ENCODE data around the gene NCS1.

The NCS1 gene

GRCh38 chr9:130147910-130148309 is 24.3 kb upstream of the NCS1 start:
- no peak for DNase-seq (ENCODE audit: low read depth)

- DNase-seq (ENCODE audit: low read depth), result no peak
Measured at GRCh38 chr9:130149031-130149430, 23.2 kb upstream of the NCS1 start.

GRCh38 chr9:130149654-130150286 is 22.4 kb upstream of the NCS1 start:
- no peak for DNase-seq (ENCODE audit: low read depth)

- DNase-seq (ENCODE audit: low read depth), result no peak
Measured at GRCh38 chr9:130150779-130151382, 21.3 kb upstream of the NCS1 start.

GRCh38 chr9:130154816-130155215 is 17.4 kb upstream of the NCS1 start:
- DNase-seq (ENCODE audit: low read depth), result no peak

GRCh38 chr9:130155647-130156046 is 16.6 kb upstream of the NCS1 start:
- DNase-seq (ENCODE audit: low read depth), result no peak

GRCh38 chr9:130156672-130157071 is 15.5 kb upstream of the NCS1 start:
- DNase-seq (ENCODE audit: low read depth), result no peak

- DNase-seq (ENCODE audit: low read depth), result no peak
Measured at GRCh38 chr9:130157079-130157478, 15.1 kb upstream of the NCS1 start.

GRCh38 chr9:130158001-130158400 is 14.2 kb upstream of the NCS1 start:
- DNase-seq (ENCODE audit: low read depth), result no peak

GRCh38 chr9:130159057-130159456 is 13.1 kb upstream of the NCS1 start:
- no peak for DNase-seq (ENCODE audit: low read depth)

GRCh38 chr9:130159915-130160670 is 12.1 kb upstream of the NCS1 start:
- DNase-seq (ENCODE audit: low read depth), result no peak

- no peak for DNase-seq (ENCODE audit: low read depth)
Measured at GRCh38 chr9:130160862-130161470, 11.2 kb upstream of the NCS1 start.

- DNase-seq (ENCODE audit: low read depth), result no peak
Measured at GRCh38 chr9:130165579-130165978, 6.6 kb upstream of the NCS1 start.

GRCh38 chr9:130166399-130166798 is 5.8 kb upstream of the NCS1 start:
- no peak for DNase-seq (ENCODE audit: low read depth)

GRCh38 chr9:130167927-130168326 is 4.3 kb upstream of the NCS1 start:
- DNase-seq (ENCODE audit: low read depth), result no peak

GRCh38 chr9:130171226-130172148 is 717 bp upstream of the NCS1 start:
- no peak for DNase-seq (ENCODE audit: low read depth)

GRCh38 chr9:130172858-130173665 is 858 bp downstream of the NCS1 start:
- DNase-seq (ENCODE audit: low read depth), result no peak

GRCh38 chr9:130173666-130173983 is 1.4 kb downstream of the NCS1 start:
- no peak for DNase-seq (ENCODE audit: low read depth)

- DNase-seq (ENCODE audit: low read depth), result no peak
Measured at GRCh38 chr9:130174025-130174424, 1.8 kb downstream of the NCS1 start.

- DNase-seq (ENCODE audit: low read depth), result no peak
Measured at GRCh38 chr9:130174920-130175321, 2.7 kb downstream of the NCS1 start.

- DNase-seq (ENCODE audit: low read depth), result no peak
Measured at GRCh38 chr9:130175355-130175754, 3.2 kb downstream of the NCS1 start.

Data from activated T-helper 1 cell treated with Interleukin-2 at 50 U/mL for 16 hours (primary cell).